GM18870 (cell line): ENCODE data around the gene PTPN6.

Source experiments
- ATAC-seq: cut with Tn5 transposase; IDR thresholded peaks from one replicate; pipeline ENCODE4 v1.9.1; 2021; ENCODE audit warnings: moderate library complexity; ENCODE audit not compliant: unreplicated experiment

Gene PTPN6

DNA sequence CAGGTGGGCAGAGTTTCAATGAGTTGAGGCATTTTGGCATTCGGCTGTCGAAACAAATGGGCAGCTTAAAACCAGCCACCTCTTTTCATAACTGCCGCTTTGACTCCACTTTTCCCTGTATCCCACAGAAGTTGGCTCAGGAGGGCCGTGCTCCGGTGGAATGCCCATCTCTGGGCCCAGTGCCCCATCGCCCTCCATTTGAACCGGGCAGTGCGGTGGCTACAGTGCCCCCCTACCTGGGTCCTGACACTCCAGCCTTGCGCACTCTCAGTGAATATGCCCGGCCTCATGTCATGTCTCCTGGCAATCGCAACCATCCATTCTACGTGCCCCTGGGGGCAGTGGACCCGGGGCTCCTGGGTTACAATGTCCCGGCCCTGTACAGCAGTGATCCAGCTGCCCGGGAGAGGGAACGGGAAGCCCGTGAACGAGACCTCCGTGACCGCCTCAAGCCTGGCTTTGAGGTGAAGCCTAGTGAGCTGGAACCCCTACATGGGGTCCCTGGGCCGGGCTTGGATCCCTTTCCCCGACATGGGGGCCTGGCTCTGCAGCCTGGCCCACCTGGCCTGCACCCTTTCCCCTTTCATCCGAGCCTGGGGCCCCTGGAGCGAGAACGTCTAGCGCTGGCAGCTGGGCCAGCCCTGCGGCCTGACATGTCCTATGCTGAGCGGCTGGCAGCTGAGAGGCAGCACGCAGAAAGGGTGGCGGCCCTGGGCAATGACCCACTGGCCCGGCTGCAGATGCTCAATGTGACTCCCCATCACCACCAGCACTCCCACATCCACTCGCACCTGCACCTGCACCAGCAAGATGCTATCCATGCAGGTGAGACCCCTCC lies 12.6 kb upstream of the PTPN6 start:
- ATAC-seq, result no peak

DNA sequence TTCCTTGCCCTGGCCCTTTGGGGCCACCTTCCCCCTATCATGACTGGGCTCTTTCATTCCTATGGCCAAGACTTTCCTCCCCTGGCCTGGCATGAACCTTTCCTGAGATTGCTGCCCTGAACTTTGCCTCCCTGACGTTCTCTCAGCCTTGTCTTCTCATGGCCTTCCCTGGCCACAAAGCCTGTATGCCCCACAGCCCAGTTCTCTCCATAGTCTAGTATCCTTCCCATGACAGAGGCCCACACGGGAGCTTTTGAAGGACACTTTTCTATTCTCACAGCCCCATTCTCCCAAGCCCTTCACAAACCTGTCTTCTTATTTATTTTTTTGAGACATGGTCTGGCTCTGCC lies 12.0 kb upstream of the PTPN6 start:
- ATAC-seq, result no peak

DNA sequence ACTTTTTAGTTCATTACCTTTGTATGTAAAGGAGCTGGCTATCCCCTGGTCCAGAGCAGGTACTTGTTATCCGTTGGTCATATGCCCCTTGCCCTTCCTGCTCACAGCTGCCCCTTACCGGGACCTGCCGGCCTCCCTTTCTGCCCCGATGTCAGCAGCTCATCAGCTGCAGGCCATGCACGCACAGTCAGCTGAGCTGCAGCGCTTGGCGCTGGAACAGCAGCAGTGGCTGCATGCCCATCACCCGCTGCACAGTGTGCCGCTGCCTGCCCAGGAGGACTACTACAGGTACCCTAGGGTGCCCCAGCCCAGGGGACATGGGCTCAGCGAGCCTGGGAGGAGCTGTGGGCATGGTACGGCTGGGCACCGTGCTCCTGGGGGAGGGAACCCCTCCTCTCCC lies 9.9 kb upstream of the PTPN6 start:
- ATAC-seq, result no peak

DNA sequence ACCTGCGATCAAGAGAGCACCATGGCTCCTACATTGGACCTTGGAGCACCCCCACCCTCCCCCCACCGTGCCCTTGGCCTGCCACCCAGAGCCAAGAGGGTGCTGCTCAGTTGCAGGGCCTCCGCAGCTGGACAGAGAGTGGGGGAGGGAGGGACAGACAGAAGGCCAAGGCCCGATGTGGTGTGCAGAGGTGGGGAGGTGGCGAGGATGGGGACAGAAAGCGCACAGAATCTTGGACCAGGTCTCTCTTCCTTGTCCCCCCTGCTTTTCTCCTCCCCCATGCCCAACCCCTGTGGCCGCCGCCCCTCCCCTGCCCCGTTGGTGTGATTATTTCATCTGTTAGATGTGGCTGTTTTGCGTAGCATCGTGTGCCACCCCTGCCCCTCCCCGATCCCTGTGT lies 9.4 kb upstream of the PTPN6 start:
- no peak for ATAC-seq

DNA sequence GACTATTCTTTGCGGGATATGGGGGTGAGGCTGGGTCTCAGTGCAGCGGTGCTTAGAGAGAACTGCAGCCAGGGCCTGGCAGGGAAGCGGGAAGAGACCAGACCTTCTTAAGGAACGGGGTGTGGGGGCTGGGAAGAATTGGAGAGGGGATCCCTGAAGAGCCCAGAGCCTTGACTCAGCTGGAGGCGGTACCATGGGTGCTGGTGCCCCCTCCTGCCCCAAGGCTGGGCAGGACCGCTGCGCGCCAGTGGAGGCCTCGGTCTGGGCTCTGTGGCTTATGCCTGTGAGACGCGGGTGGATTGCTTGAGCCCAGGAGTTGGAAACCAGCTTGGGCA lies 8.9 kb upstream of the PTPN6 start:
- ATAC-seq, result no peak

DNA sequence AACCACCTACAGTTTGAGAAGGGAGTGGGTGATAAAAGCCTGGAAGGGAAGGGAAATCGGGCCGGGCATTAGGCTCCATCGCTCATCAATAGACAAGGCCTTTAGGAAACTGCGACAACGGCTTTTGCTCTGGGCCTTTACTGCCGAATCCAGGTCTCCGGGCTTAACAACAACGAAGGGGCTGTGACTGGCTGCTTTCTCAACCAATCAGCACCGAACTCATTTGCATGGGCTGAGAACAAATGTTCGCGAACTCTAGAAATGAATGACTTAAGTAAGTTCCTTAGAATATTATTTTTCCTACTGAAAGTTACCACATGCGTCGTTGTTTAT lies 7.8 kb upstream of the PTPN6 start:
- ATAC-seq, result peak; percentile 28

DNA sequence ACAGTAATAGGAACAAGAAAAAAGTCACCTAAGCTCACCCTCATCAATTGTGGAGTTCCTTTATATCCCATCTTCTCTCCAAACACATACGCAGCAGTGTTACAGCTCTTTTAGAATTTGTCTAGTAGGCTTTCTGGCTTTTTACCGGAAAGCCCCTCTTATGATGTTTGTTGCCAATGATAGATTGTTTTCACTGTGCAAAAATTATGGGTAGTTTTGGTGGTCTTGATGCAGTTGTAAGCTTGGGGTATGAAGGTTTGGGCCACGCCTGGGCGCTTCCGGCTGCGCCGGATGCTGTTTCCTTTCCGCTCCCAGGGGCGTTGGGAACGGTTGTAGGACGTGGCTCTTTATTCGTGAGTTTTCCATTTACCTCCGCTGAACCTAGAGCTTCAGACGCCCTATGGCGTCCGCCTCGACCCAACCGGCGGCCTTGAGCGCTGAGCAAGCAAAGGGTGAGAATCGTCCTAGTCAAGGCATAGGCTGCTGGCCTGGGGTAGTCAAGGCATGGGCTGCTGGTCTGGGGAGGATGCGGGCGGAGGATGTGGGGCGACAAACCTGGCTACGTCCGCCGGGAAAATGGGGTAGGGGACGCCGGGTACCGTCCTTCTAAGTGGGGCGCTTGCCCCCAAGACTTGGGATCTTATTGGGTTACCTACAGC lies 7.3 kb upstream of the PTPN6 start, which contains the start of the genes C12orf57 and RNU7-1:
TSS of gene C12orf57 (plus strand) at position 301 of the 659 bp plus-strand sequence. CDS start at position 401, 100 bp downstream.
TSS of gene RNU7-1 (plus strand) at position 95 of the 659 bp plus-strand sequence.
- peak; percentile 39 for ATAC-seq

DNA sequence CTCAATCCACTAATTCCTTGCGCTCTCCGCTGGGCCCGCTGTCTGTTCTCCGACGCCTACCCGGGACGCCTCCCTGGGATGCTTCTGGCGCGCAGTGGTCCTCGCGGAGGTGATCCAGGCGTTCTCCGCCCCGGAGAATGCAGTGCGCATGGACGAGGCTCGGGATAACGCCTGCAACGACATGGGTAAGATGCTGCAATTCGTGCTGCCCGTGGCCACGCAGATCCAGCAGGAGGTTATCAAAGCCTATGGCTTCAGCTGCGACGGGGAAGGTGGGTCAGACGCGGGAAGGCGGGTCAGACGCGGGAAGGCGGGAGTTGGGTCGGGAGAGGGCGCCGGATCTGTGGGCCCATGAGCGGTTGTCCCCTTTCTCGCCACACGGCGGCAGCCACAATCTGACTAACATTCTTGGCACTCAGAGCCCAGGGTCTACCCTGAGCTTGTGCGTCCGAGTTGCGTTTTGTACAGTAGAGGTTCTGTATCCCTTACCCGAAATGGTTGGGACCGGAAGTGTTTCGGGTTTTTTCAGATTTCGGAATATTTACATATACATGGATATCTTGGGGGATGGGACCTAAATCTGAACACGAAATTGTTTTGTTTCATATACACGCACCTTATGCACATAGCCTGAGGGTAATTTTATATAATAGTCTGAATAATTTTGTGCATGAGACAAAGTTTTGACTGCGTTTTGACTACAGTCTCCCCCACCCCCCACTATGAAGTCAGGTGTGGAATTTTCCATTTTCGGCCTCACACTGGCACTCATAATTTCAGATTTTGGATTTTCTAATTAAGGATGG lies 6.6 kb upstream of the PTPN6 start:
- ATAC-seq, result peak; percentile 25

DNA sequence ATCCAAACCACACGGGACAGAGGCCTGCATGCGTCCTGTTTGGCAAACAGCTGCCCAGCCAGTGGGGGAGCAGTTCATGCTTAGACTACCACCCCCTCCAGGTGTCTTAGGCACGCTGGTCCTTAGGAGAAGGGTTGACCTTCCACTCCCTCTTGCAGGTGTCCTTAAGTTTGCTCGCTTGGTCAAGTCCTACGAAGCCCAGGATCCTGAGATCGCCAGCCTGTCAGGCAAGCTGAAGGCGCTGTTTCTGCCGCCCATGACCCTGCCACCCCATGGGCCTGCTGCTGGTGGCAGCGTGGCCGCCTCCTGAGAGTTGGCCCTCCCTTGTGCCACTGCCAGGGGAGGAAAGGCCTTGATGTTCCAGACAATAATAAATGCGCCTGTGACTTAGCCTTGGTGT lies 5.5 kb upstream of the PTPN6 start:
- ATAC-seq, result no peak

DNA sequence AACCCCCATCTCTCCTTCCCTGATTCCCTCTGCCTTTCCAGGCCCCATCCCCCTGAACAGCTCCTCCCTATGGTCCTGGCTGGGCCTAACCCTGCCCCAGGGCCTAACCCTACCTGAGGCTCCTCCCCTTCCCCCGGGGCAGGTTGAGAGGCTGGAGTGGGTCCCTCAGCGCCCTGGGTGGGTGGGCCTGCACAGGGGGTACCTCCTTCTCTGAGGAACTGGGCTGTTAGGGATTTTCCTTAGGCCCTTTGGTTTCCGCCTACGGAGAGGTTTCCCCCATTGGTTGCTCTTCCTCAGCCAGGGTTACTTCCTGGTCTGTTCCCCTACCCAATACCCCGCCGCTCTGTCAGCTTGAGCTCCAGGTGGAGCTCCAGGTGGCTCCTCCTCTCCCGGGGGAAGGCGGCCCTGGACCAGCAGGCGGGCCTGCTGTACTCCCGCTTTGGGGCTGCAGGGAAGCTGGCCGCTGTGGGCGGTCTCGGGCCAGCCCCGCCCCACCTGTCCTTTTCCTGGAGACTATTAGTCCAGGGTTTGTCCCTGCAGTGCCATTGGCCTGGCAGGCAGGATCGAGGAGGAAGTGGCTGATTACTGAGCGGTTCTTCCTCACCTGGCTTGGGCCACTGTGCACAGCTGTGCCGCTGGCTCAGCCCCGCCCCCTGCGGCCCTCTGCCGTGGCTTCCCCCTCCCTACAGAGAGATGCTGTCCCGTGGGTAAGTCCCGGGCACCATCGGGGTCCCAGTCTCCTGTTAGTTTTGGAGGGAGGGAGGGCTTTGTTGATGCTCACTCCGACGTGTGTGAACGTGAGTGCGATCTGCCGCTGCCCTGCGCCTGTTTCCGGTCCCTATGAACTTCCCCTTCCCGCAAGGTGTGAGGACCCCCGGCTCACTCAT lies 4.9 kb upstream of the PTPN6 start:
- peak; percentile 18 for ATAC-seq

DNA sequence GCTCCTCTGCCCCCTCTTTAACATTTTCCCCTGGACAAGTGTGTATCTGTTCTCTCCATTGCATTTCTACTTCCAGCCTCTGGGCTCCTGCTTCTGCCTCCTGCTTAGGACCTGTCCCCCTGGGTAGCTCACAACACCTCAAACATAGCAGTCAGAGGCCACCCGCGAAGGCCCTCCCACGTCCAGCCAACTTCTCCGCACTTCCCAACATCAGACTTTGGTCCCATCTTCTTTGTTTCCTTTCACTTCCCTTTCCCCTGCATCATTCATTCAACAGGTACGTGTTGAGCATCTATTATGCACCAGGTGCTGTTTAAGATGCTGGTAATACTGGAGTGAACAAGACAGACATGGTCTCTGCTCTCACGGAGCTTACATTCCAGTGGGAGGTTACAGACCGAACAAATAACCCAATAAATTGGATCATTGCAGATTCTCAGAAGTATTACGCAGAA lies 4.2 kb upstream of the PTPN6 start:
- ATAC-seq, result no peak

DNA sequence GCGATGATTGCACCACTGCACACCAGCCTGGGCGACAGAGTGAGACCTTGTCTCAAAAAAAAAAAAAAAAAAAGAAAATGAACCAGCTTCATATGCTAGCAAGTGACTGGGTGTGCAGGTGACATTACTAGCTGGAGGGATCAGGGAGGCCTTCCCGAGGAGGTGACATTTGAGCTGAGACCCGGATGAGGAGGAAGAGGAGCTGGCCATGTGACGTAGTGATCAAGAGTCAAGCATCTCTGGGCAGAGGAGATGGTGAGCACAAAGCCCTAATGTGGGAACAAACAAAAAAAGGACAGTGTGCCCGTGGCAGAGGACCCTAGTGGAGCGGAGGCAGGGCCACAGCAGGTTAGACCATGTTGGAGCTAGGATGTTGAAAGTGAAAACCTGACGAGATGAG lies 3.5 kb upstream of the PTPN6 start:
- ATAC-seq, result no peak

DNA sequence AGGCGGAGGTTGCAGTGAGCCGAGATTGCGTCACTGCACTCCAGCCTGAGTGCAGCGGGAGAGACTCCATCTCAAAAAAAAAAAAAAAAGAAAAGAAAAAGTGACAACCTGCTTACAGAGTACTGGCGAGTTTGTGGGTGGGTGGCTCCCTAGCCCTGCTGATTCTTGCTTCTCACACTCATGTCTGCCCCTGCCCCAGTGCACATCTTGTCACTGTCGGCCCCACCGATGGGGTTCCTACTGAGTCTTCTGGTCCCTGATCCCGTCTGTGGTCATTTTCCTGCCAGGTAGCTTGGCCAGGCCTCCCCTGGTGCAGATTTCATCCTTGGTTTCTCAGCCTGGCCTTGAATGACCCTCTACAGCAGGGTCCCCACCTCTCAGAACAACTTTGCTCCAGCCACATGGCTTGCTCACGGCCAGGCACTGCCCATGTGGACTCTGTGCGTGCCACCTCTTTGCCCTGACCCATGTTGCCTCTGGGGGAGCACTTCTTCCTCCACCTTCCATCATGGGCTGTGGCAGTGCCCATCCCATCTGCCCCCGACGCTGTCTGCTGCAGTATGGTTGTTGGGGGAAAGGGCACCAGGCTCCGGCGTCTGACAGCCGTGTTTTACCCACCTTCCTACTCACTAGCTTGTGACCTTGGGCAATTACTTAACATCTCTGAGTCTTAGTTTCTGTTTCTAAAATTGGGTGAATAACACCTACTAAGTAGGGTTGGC lies 2.1 kb upstream of the PTPN6 start:
- no peak for ATAC-seq

DNA sequence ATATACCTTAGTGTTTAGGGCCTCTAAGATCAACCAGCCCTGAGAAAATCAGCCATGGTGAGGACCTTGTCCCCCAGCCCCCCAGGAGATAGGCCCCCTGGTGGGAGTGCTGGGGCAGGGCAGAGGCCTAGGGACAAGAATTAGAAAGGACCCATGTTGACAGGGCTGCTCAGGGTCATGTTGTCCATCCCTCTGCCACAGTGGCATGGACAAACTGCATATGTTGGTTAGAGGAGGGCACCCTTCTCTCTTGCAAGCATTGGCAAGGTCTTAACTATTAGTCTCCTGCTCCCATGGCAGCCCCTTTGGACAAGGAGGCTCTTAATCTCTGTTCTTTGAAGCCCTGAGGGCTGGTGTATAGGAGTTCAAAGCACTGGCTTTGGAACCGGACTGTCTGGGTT lies 755 bp upstream of the PTPN6 start:
- no peak for ATAC-seq

DNA sequence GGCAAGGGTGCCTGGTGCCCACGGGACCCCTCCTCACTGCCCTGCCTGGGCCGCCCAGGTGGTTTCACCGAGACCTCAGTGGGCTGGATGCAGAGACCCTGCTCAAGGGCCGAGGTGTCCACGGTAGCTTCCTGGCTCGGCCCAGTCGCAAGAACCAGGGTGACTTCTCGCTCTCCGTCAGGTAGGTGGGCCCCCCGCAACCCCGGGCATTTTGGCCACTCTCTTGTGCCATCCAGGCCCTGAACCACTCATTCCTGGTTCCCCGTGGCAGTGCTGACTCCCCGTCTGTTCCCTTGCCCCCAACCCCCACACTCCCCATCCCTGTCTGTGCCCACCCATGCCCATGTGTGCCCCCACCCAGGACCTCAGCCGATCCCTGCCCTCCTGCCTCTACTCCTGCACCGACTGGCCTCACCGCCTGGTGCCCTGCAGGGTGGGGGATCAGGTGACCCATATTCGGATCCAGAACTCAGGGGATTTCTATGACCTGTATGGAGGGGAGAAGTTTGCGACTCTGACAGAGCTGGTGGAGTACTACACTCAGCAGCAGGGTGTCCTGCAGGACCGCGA lies 480 bp downstream of the PTPN6 start:
- no peak for ATAC-seq

DNA sequence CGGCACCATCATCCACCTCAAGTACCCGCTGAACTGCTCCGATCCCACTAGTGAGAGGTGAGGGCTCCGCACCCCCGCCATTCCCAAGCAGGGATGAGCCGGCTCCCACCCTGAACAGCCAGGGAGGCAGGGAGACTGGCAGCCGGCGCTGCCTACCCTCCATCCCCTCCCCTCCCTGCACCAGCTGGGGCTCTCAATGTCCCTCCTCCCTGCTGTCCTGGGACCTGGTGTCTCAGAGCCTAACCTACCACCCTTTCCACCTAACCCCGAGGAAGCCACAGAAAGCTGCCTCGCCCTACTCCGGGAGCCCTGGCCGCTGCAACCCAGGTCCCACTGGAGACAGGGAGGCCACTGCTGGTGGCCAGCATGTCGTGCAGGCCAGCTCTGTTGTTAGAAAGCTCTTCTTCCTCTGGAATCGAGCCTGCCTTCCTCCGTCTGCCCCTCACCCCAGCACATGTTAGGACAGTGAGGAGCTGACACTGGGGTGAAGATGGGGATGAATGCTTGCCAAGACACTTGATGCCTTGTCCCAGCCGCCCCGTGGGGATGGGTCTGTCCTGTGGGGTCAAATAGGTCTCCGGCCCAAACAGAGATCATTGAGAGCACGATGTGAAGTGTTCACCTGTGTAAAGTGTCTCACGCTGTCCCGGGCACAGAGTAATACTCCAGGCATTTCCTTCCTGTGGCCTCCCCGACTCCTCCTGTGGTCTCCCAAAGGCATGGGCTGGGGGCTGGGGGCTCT lies 1.1 kb downstream of the PTPN6 start:
- no peak for ATAC-seq

DNA sequence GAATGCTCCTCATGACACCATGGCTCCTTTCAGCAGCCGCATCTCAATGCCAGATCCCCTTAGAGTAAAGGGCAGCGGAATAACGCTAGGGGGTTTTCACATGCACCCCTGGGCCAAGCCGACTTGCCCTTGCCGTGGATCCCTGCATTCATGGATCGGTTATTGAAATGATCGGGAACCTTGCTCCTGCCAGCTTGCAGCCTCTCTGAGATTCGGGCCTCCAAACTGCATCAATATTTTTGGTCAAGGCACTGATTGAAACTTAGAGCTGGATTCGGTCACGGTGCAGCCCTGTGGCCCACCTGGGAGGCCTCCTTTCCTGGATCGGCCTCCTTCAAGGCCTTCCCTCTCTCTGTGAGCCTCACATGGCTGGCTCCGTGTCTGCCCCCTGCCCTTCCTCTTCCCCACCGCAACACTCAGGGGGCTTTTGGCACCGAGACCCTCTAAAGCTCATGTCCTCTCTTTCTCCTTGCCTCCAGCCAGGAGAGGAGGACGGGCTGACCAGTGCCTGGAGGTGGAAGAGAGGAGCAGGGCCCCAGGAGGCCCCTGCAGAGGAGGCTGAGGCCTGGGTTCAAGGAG lies 1.8 kb downstream of the PTPN6 start:
- peak; percentile 2 for ATAC-seq

DNA sequence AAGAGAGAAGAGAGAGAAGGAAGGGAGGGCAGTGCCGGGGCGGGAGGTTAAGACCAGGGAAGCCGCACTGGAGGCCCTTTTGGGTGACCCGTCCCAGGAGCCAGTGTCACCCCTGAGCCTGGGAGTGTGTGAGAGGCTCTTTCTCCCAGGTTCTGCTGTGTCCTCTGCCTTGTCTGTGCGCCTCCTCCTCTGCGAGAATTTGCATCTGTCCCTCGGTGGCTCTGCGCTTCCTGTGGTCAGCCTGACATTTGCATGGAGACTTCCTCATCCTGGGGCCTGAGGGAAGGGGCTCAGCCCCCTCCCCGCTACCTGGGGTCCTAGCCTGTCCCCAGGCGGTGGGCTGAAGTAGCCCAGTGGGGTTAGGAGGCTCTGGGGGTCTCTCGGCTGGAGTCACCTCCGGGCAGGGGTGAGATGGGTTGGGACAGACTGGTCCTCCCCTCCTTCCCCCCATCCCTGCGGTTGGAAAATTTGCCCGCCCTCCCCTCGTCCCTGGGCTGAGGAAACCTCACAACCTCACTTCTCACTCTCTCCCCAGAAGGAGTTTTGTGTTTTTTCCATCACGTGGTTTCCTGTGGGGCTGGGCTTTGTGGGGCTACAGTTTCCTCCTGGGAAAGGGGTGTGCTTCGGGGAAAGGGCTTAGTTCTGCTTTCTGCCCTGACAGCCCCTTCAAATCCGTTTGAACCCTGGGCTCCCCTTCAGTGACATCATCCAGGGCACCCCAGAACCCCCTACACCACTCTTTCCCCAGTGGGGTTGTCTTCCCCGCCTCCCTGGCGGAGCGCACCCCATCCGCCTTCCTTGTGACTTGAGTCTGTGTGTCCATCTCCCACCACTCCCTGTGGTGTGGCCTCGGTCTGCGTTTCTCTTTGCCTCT lies 2.5 kb downstream of the PTPN6 start:
- ATAC-seq, result peak; percentile 44
